ENCODE measurements around the gene PLEKHA1. TPM values are rescaled to one million over a fixed set of nuclear protein-coding genes. Genes with fewer than 3 reads are reported as not detected.

Gene PLEKHA1
- total and polyA plus RNA-seq, 8 donors: 9.0 to 61.8 (median 19.6) TPM

- intact Hi-C loops (cut with DNase I; ENCODE audit: low total_unique reads): no loop called here
- Histone ChIP-seq H3K27ac (no peak overlapping the region), H3K27me3 (peaks cover 0 to 40% (median 9%) of the 10 kb centered on the region in 3 donors), H3K4me1 (peaks cover 22 to 64% (median 45%) of the 10 kb centered on the region in 4 donors), H3K9me3 (no peaks in the 10 kb centered on the region), H3K36me3 (no peaks in the 10 kb centered on the region), H3K4me3 (no peak overlapping the region)
- no peak for TF ChIP-seq EP300 (IDR thresholded peaks at IDR 0.05)
- TF ChIP-seq POLR2A (IDR thresholded peaks at IDR 0.05): no peak
- no peak for TF ChIP-seq CTCF (IDR thresholded peaks at IDR 0.05)
- no peak for TF ChIP-seq POLR2AphosphoS5 (IDR thresholded peaks at IDR 0.05)
- no peak for DNase-seq
- 88 to 92% (median 91%) methylated on average over 11 of the region's 11 CpGs for WGBS, 5 donors
Measured at GRCh38 chr10:122464586-122464985, 90.1 kb downstream of the PLEKHA1 start.

DNA sequence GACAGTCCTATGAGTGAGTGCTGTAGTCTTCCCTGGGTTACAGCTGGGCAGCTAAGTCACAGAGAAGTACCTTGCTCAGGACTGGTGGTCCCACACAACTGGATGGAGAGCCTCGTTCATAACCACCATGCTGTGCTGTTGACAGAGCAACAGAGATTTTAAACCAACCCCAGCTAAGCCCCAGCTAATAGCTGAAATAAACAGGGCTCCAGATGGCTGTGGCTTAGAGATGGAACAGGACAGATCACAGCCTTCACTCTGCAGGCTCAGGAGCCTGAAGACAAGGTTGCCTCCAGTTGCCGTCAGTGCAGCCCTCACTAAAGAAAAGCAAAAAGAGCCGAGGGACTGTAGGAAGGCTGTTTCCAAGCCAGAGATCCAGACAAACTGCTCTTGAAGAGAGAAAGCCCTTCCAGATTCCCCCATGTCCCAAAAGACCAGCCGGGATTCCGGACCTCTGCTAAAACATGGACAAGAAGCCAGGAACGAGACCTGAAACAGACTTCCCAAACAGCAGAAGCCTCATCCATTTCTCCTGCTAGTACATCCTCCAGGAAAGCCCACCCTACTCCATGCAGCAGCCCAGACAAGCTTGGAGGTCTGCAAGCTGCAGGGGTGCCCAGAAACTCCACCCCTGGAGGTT, 91.0 kb downstream of the PLEKHA1 start:
- WGBS, 5 donors: 49 to 77% (median 74%) methylated on average over 6 of the region's 6 CpGs
- intact Hi-C loops (cut with DNase I; ENCODE audit: low total_unique reads): no loop called here
- H3K27me3 ChIP-seq: peaks cover 0 to 31% (median 3%) of the 10 kb centered on the region in 3 donors
- no peaks in the 10 kb centered on the region for H3K36me3 ChIP-seq
- peaks cover 19 to 60% (median 41%) of the 10 kb centered on the region in 4 donors for H3K4me1 ChIP-seq
- H3K9me3 ChIP-seq: no peaks in the 10 kb centered on the region
- DNase-seq: no peak
- no peak overlapping the region for H3K27ac ChIP-seq
- no peak overlapping the region for H3K4me3 ChIP-seq
- TF ChIP-seq CTCF (IDR thresholded peaks at IDR 0.05) (no peak), POLR2AphosphoS5 (IDR thresholded peaks at IDR 0.05) (no peak), POLR2A (IDR thresholded peaks at IDR 0.05) (no peak), EP300 (IDR thresholded peaks at IDR 0.05) (no peak)

- intact Hi-C loops (cut with DNase I; ENCODE audit: low total_unique reads): no loop called here
- WGBS, 5 donors: 75 to 88% (median 77%) methylated on average over 8 of the region's 8 CpGs
- Histone ChIP-seq H3K4me3 (no peak overlapping the region), H3K36me3 (no peaks in the 10 kb centered on the region), H3K27ac (peak overlapping the region in 1 of 5 donors; percentile 64), H3K4me1 (peaks cover 14 to 53% (median 32%) of the 10 kb centered on the region in 4 donors), H3K27me3 (peaks cover 0 to 18% (median 0%) of the 10 kb centered on the region in 3 donors), H3K9me3 (no peaks in the 10 kb centered on the region)
- no peak for DNase-seq
- no peak for TF ChIP-seq EP300 (IDR thresholded peaks at IDR 0.05)
- no peak for TF ChIP-seq POLR2A (IDR thresholded peaks at IDR 0.05)
- TF ChIP-seq POLR2AphosphoS5 (IDR thresholded peaks at IDR 0.05): no peak
Measured at GRCh38 chr10:122466951-122467381, 92.5 kb downstream of the PLEKHA1 start.

- DNase-seq: no peak
- Histone ChIP-seq H3K27me3 (peaks cover 0 to 11% (median 0%) of the 10 kb centered on the region in 3 donors), H3K4me3 (no peak overlapping the region), H3K4me1 (peaks cover 11 to 47% (median 27%) of the 10 kb centered on the region in 4 donors), H3K36me3 (no peaks in the 10 kb centered on the region), H3K9me3 (no peaks in the 10 kb centered on the region), H3K27ac (peak overlapping the region in 1 of 5 donors; percentile 64)
- intact Hi-C loops (cut with DNase I; ENCODE audit: low total_unique reads): no loop called here
- TF ChIP-seq POLR2AphosphoS5 (IDR thresholded peaks at IDR 0.05) (no peak), EP300 (IDR thresholded peaks at IDR 0.05) (no peak), CTCF (IDR thresholded peaks at IDR 0.05) (no peak), POLR2A (IDR thresholded peaks at IDR 0.05) (no peak)
- WGBS, 5 donors: 74 to 94% (median 82%) methylated on average over 6 of the region's 6 CpGs
Measured at GRCh38 chr10:122467701-122468100, 93.2 kb downstream of the PLEKHA1 start.

Data from stomach (tissue), 9 donors.